Loucy (cell line): Measurements from ENCODE around the gene DTNBP1.
A peak's percentile ranks its signal among the peaks of the same experiment; 100 is the strongest.

ENCODE experiments used
- H2AFZ ChIP-seq: fragments of 200-600 bp; sonication (generic); 2 replicates; pipeline ENCODE4 v1.6.0; 2016; ENCODE audit warnings: antibody characterized with exemption, mild to moderate bottlenecking, low read length, moderate library complexity
- H3F3A ChIP-seq: fragments of 200-600 bp; 2 replicates; pipeline ENCODE4 v1.6.0; 2016; ENCODE audit warnings: antibody characterized with exemption, low read depth, mild to moderate bottlenecking
- H3K27me3 ChIP-seq: fragments of 200-600 bp; sonication (generic); 2 replicates; pipeline ENCODE4 v1.6.1; 2014; ENCODE audit warnings: low read length, mild to moderate bottlenecking; ENCODE audit not compliant: insufficient read depth, poor library complexity, severe bottlenecking
- H3K36me3 ChIP-seq: fragments of 200-600 bp; sonication (generic); 2 replicates; pipeline ENCODE4 v1.6.1; 2016; ENCODE audit warnings: low read length; ENCODE audit not compliant: insufficient read depth
- H3K4me1 ChIP-seq: fragments of 200-600 bp; sonication (generic); 2 replicates; pipeline ENCODE4 v1.5.1; 2014; ENCODE audit warnings: low read length, mild to moderate bottlenecking; ENCODE audit not compliant: insufficient read depth, poor library complexity, severe bottlenecking
- H3K4me2 ChIP-seq: fragments of 200-600 bp; sonication (generic); 2 replicates; pipeline ENCODE4 v1.6.0; 2014; ENCODE audit warnings: antibody characterized with exemption, low read length, low read depth, mild to moderate bottlenecking; ENCODE audit not compliant: poor library complexity, severe bottlenecking
- H3K4me3 ChIP-seq: fragments of 200-600 bp; sonication (generic); 2 replicates; pipeline ENCODE4 v1.5.1; 2014; ENCODE audit warnings: low read length, mild to moderate bottlenecking, mixed read lengths; ENCODE audit not compliant: poor library complexity, severe bottlenecking
- H3K79me2 ChIP-seq: fragments of 200-600 bp; sonication (generic); 2 replicates; pipeline ENCODE4 v1.6.1; 2014; ENCODE audit warnings: low read length; ENCODE audit not compliant: insufficient read depth
- H3K9ac ChIP-seq: fragments of 200-600 bp; sonication (generic); 2 replicates; pipeline ENCODE4 v1.6.0; 2014; ENCODE audit warnings: mild to moderate bottlenecking, low read depth, low read length, moderate library complexity; ENCODE audit not compliant: poor library complexity, severe bottlenecking
- H3K9me2 ChIP-seq: fragments of 200-600 bp; sonication (generic); replicated peaks from 2 replicates; pipeline ENCODE4 v1.6.1; 2016; ENCODE audit warnings: low read depth, low read length, mixed read lengths
- H3K9me3 ChIP-seq: fragments of 200-600 bp; sonication (generic); 2 replicates; pipeline ENCODE4 v1.6.1; 2014; ENCODE audit warnings: mild to moderate bottlenecking, antibody characterized with exemption, low read length, low read depth; ENCODE audit not compliant: insufficient read depth
- H4K20me1 ChIP-seq: fragments of 200-600 bp; sonication (generic); 2 replicates; pipeline ENCODE4 v1.6.0; 2014; ENCODE audit warnings: antibody characterized with exemption, low read length, mild to moderate bottlenecking; ENCODE audit not compliant: insufficient read depth, poor library complexity, severe bottlenecking
- CTCF ChIP-seq: fragments of 200-600 bp; sonication (generic); conservative IDR thresholded peaks from 2 replicates; pipeline ENCODE4 v1.5.1; 2014; ENCODE audit warnings: mild to moderate bottlenecking, antibody characterized with exemption, low read length
- EZH2phosphoT487 ChIP-seq: fragments of 200-600 bp; IDR thresholded peaks from 2 replicates; pipeline ENCODE4 v1.6.1; 2018; ENCODE audit warnings: antibody characterized with exemption, mild to moderate bottlenecking, moderate library complexity, borderline replicate concordance

Gene DTNBP1

GRCh38 chr6:15691250-15691869 lies 28.5 kb upstream of the DTNBP1 start:
- peak overlapping the region; percentile 26 for H3K4me3 ChIP-seq
- H3K4me1 ChIP-seq, result peaks cover 5% of the 10 kb centered on the region
- H3K27me3 ChIP-seq, result no peaks in the 10 kb centered on the region
- peak overlapping the region; percentile 28 for H3K9ac ChIP-seq
- H3K9me2 ChIP-seq, result no peaks in the 10 kb centered on the region
- H3F3A ChIP-seq, result no peaks in the 10 kb centered on the region
- no peaks in the 10 kb centered on the region for H3K9me3 ChIP-seq
- peak overlapping the region; percentile 45; the same call in 1 of the 2 replicates for H2AFZ ChIP-seq
- H3K4me2 ChIP-seq, result peak overlapping the region; percentile 59
- H3K36me3 ChIP-seq, result no peaks in the 10 kb centered on the region
- H4K20me1 ChIP-seq, result no peaks in the 10 kb centered on the region
- TF ChIP-seq EZH2phosphoT487 (no peak), CTCF (peak; percentile 100)
- H3K79me2 ChIP-seq, result no peaks in the 10 kb centered on the region

GRCh38 chr6:15690510-15690909 lies 27.7 kb upstream of the DTNBP1 start:
- Histone ChIP-seq H4K20me1 (no peaks in the 10 kb centered on the region), H3K9ac (peak overlapping the region; percentile 28), H3K9me2 (no peaks in the 10 kb centered on the region), H2AFZ (peak overlapping the region; percentile 39), H3K9me3 (no peaks in the 10 kb centered on the region), H3K79me2 (no peaks in the 10 kb centered on the region), H3K27me3 (no peaks in the 10 kb centered on the region), H3K4me1 (peaks cover 5% of the 10 kb centered on the region), H3F3A (no peaks in the 10 kb centered on the region), H3K36me3 (no peaks in the 10 kb centered on the region), H3K4me2 (peak overlapping the region; percentile 59), H3K4me3 (no peak overlapping the region)
- no peak for TF ChIP-seq EZH2phosphoT487
- TF ChIP-seq CTCF, result no peak

- no peak overlapping the region for H3K4me3 ChIP-seq
- H3F3A ChIP-seq, result no peaks in the 10 kb centered on the region
- no peak for TF ChIP-seq EZH2phosphoT487
- no peak for TF ChIP-seq CTCF
- H4K20me1 ChIP-seq, result no peaks in the 10 kb centered on the region
- no peaks in the 10 kb centered on the region for H3K27me3 ChIP-seq
- no peaks in the 10 kb centered on the region for H3K9me3 ChIP-seq
- no peak overlapping the region for H3K9ac ChIP-seq
- peak overlapping the region; percentile 39; the same call in 1 of the 2 replicates for H2AFZ ChIP-seq
- H3K9me2 ChIP-seq, result no peaks in the 10 kb centered on the region
- H3K4me2 ChIP-seq, result no peak overlapping the region
- H3K79me2 ChIP-seq, result no peaks in the 10 kb centered on the region
- no peaks in the 10 kb centered on the region for H3K36me3 ChIP-seq
- peaks cover 5% of the 10 kb centered on the region for H3K4me1 ChIP-seq
Measured at GRCh38 chr6:15689586-15690482, 27.0 kb upstream of the DTNBP1 start.
